HG02885 (cell line): ENCODE measurements around the gene HOMEZ.
"Not testable (repeated sequence)": the region's sequence is repeated elsewhere in the genome, so short reads cannot be mapped to it uniquely, and the experiment has no call there.

Experiments used
- ATAC-seq: cut with Tn5 transposase; IDR thresholded peaks from one replicate; pipeline ENCODE4 v1.9.1; 2021; ENCODE audit warnings: mild to moderate bottlenecking; ENCODE audit not compliant: unreplicated experiment, poor library complexity

The HOMEZ gene

GRCh38 chr14:23232241-23232808 is 53.6 kb downstream of the HOMEZ start:
- not testable (repeated sequence) for ATAC-seq

- ATAC-seq: no peak
These were observed 57.1 kb downstream of the HOMEZ start for GRCh38 chr14:23228812-23229211.

- ATAC-seq: no peak
These were observed 58.4 kb downstream of the HOMEZ start for GRCh38 chr14:23227566-23227965.

GRCh38 chr14:23224958-23225357 is 61.0 kb downstream of the HOMEZ start:
- not testable (repeated sequence) for ATAC-seq
